Nephron progenitor cell (in vitro differentiated cells): Measurements from ENCODE around the gene ZNHIT3.

ENCODE experiments used
- DNase-seq: peaks from one replicate; pipeline ENCODE4 v3.0.0; 2021
- H3K27ac Mint-ChIP-seq: 2 replicates; pipeline ENCODE4 v1.8.0; 2021; ENCODE audit warnings: mild to moderate bottlenecking, moderate library complexity, mixed read lengths
- H3K27me3 Mint-ChIP-seq: 2 replicates; pipeline ENCODE4 v1.8.0; 2021; ENCODE audit warnings: mild to moderate bottlenecking, low read depth, mixed read lengths; ENCODE audit not compliant: poor library complexity
- H3K36me3 Mint-ChIP-seq: 2 replicates; pipeline ENCODE4 v1.8.0; 2021; ENCODE audit warnings: low read depth, mixed read lengths
- H3K4me1 Mint-ChIP-seq: 2 replicates; pipeline ENCODE4 v1.8.0; 2021; ENCODE audit warnings: mixed read lengths
- H3K4me3 Mint-ChIP-seq: 2 replicates; pipeline ENCODE4 v1.8.0; 2021; ENCODE audit warnings: mild to moderate bottlenecking, moderate library complexity, mixed read lengths
- H3K9me3 Mint-ChIP-seq: 2 replicates; pipeline ENCODE4 v1.8.0; 2021; ENCODE audit warnings: mild to moderate bottlenecking, moderate library complexity, mixed read lengths
- CTCF ChIP-seq: fragments of 200-600 bp; sonication (generic); IDR thresholded peaks from 2 replicates; pipeline ENCODE4 v1.5.0; 2021; ENCODE audit warnings: antibody characterized with exemption

ZNHIT3 gene

GRCh38 chr17:36469733-36470132, 16.7 kb upstream of the ZNHIT3 start:
- no peaks in the 10 kb centered on the region for H3K4me1 Mint-ChIP-seq

GRCh38 chr17:36470499-36470898, 16.0 kb upstream of the ZNHIT3 start:
- no peak for DNase-seq
- TF ChIP-seq CTCF = no peak
- H3K4me1 Mint-ChIP-seq = no peaks in the 10 kb centered on the region
- H3K4me3 Mint-ChIP-seq = no peak overlapping the region
- H3K27me3 Mint-ChIP-seq = peaks cover 86% of the 10 kb centered on the region
- no peaks in the 10 kb centered on the region for H3K36me3 Mint-ChIP-seq
- no peak overlapping the region for H3K27ac Mint-ChIP-seq
- no peaks in the 10 kb centered on the region for H3K9me3 Mint-ChIP-seq

More at GRCh38 chr17:36469733-36470132, 16.7 kb upstream of the ZNHIT3 start:
- H3K9me3 Mint-ChIP-seq = no peaks in the 10 kb centered on the region
- peaks cover 93% of the 10 kb centered on the region for H3K27me3 Mint-ChIP-seq
- no peak for TF ChIP-seq CTCF
- no peaks in the 10 kb centered on the region for H3K36me3 Mint-ChIP-seq
- H3K27ac Mint-ChIP-seq = no peak overlapping the region
- no peak for DNase-seq
- H3K4me3 Mint-ChIP-seq = no peak overlapping the region

GRCh38 chr17:36474571-36474970, 11.9 kb upstream of the ZNHIT3 start:
- H3K27ac Mint-ChIP-seq = no peak overlapping the region
- H3K9me3 Mint-ChIP-seq = no peaks in the 10 kb centered on the region
- no peak for DNase-seq
- no peak overlapping the region for H3K4me3 Mint-ChIP-seq
- H3K36me3 Mint-ChIP-seq = no peaks in the 10 kb centered on the region
- H3K4me1 Mint-ChIP-seq = no peaks in the 10 kb centered on the region
- peaks cover 76% of the 10 kb centered on the region for H3K27me3 Mint-ChIP-seq
- no peak for TF ChIP-seq CTCF

GRCh38 chr17:36475346-36475970, 11.0 kb upstream of the ZNHIT3 start:
- H3K4me3 Mint-ChIP-seq = no peak overlapping the region
- TF ChIP-seq CTCF = no peak
- H3K36me3 Mint-ChIP-seq = no peaks in the 10 kb centered on the region
- DNase-seq = no peak
- H3K9me3 Mint-ChIP-seq = no peaks in the 10 kb centered on the region
- no peaks in the 10 kb centered on the region for H3K4me1 Mint-ChIP-seq
- peaks cover 76% of the 10 kb centered on the region for H3K27me3 Mint-ChIP-seq
- no peak overlapping the region for H3K27ac Mint-ChIP-seq

- DNase-seq = no peak
- Mint-ChIP-seq H3K9me3 (no peaks in the 10 kb centered on the region), H3K4me1 (peaks cover 26% of the 10 kb centered on the region), H3K4me3 (peak overlapping the region; percentile 39), H3K36me3 (no peaks in the 10 kb centered on the region), H3K27ac (no peak overlapping the region), H3K27me3 (peaks cover 69% of the 10 kb centered on the region)
- TF ChIP-seq CTCF = no peak
These were observed 4.7 kb upstream of the ZNHIT3 start for GRCh38 chr17:36481829-36482228.
